NCI-H2227 (cell line): ENCODE measurements around the gene PARP8.
"Not testable (repeated sequence)": the region's sequence is repeated elsewhere in the genome, so short reads cannot be mapped to it uniquely, and the experiment has no call there.

Source experiments
- DNase-seq: peaks from one replicate; lab custom pipeline; 2025; ENCODE audit not compliant: unreplicated experiment; lab: John Stamatoyannopoulos, UW

Gene PARP8

GRCh38 chr5:50666261-50667022, at the start of gene PARP8:
Gene PARP8 (plus strand): TSS chr5:50666637. CDS start chr5:50667096, 459 bp downstream.
- peak; percentile 32 for DNase-seq

- no peak for DNase-seq
Observed at GRCh38 chr5:50623666-50624065, 42.8 kb upstream of the PARP8 start.

GRCh38 chr5:50634866-50635265, 31.6 kb upstream of the PARP8 start:
- not testable (repeated sequence) for DNase-seq

DNA sequence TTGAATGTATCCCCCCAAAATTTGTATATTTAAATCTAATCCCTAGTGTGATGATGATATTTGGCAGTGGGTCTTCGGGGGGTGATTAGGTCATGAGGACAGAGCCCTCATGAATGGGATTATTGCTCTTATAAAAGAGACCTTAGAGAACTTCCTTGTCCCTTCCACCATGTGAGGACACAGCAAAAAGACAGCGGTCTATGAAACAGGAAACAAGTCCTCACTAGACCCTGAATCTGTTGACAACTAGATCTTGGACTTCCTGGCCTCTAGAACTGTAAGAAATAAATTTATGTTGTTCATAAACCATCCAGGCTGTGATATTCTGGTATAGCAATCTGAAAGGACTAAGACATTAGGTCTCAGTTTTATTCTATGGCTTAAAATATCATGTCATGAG, 28.9 kb upstream of the PARP8 start:
- DNase-seq = not testable (repeated sequence)

- no peak for DNase-seq
Observed at GRCh38 chr5:50646591-50646990, 19.8 kb upstream of the PARP8 start.

GRCh38 chr5:50647726-50648125, 18.7 kb upstream of the PARP8 start:
- DNase-seq = no peak

- DNase-seq = no peak
Observed at GRCh38 chr5:50653946-50654345, 12.5 kb upstream of the PARP8 start.

- DNase-seq = no peak
Observed at GRCh38 chr5:50655067-50655809, 11.2 kb upstream of the PARP8 start.

GRCh38 chr5:50655810-50656205, 10.6 kb upstream of the PARP8 start:
- no peak for DNase-seq

DNA sequence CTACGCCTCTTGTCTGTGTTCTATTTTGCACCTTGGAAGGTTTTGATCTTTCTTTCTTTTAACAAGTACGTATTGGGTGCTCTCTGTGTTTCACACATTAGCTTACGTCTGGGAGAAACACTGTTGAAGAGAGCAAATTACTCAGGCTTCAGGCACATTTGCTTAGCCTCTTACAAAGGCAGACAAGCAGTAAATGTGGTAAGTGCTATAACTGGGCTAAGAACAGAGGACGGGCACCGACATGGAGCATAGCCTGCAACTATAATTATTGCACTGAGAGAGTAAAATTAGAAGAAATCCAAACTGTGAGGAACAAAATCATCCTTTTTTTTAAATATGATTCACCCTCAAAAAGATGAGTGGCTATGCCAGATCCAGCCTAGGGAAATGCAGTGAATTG, 9.4 kb upstream of the PARP8 start:
- DNase-seq = no peak

DNA sequence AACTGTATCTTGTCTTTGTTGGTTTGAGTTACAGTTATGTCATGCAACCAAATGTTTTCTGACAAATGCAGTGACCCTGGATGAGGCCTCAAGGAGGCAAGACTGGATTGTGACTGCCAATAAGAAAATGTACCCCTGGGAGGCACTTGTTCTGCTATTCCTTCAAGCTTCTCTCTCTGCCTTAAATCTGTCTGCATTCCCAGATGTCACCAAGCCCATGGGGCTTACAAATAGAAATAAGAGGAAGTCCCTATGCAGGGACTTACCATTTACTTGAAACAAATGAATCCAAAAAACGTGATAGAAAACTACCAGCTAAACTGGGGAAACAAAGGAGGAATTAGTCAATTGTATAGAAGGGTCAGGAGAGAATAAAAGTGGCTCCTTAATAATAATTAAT, 8.2 kb upstream of the PARP8 start:
- DNase-seq = no peak

GRCh38 chr5:50663636-50664035, 2.8 kb upstream of the PARP8 start:
- no peak for DNase-seq

DNA sequence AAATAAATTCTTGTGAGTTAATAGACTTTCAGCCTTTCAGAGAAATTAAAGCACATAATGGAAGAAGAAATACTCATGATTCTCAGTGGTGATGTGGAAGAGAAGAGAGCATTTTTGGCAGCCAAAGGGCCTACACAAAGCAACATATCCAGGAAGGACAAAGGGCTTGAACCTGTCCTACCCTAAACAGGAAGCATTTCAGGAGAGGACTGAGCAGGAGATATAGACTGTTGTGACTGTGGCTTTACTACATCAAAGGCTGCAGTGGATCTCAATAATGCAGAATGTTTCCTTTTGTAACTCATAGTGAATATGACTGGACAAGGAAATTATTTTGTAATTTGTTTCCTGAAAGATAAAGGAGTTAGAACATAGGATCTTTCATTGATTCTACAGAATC, 1.3 kb upstream of the PARP8 start:
- DNase-seq = no peak

GRCh38 chr5:50665761-50666202, 655 bp upstream of the PARP8 start:
- not testable (repeated sequence) for DNase-seq

DNA sequence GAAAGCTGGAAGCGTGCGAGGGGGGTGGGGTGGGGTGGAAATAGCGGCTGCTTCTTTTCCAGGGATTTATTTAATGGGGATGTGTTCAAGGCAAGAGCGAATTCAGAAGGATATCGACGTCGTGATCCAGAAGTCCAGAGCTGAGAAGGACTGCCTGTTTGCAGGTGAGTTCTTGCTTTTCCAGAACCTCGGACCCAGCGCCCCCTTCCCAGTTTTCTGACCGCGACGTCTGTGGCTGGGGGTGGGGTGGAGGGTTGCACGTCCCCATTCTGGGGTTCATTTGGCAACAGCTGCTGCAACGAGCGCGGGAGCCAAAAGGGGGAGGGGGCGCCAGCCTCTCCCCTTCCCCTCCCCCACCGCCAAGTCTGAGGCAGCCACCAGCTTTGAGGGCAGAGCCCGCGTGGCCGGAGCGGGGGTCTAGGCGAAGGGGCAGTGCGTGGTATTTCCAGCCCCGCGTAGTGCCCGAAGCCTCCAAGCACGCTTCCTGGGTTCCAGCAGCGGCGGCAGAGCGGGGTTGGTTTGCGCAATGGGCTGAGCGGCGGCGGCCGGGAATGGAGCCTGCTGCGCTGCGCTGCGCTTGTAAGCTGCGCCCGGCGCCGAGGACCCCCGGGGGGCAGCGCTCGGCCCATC, 701 bp downstream of the PARP8 start:
- DNase-seq = peak; percentile 48

GRCh38 chr5:50667653-50668595, 1.5 kb downstream of the PARP8 start:
- DNase-seq = peak; percentile 59

GRCh38 chr5:50668636-50669035, 2.2 kb downstream of the PARP8 start:
- DNase-seq = not testable (repeated sequence)

DNA sequence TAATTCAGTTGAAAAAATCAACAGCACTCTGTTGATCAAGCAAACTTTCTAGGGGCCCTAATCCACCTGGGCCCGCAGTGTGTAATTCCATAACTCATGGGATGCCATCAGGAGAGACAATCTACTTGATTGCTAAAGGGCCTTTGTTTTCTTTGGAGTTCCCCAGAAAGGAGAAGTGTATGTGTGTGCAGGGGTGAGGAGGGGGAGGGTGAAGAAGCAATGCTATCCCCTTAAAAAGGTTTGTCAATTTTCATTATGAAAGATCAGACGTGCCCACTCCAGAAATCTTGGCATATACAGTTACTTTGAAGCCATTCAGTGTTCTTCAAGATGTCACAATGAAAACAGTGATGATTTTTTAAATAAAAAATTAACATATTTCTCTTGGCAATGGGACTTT, 6.2 kb downstream of the PARP8 start:
- no peak for DNase-seq

GRCh38 chr5:50673444-50673843, 7.0 kb downstream of the PARP8 start:
- DNase-seq = not testable (repeated sequence)

DNA sequence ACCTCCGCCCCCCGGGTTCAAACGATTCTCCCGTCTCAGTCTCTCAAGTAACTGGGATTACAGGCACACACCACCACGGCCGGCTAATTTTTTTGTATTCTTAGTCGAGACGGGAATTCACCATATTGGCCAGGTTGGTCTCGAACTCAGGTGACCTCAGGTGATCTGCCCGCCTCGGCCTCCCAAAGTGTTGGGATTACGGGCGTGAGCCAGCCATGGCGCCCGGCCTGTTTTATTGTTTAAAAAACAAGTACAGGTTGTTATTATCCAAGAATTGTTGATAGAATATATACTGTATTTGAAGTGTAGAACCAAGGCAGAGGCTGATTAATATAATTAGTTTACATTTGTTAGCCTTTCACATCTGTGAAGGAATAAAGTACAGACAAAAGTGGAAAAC, 8.9 kb downstream of the PARP8 start:
- no peak for DNase-seq

DNA sequence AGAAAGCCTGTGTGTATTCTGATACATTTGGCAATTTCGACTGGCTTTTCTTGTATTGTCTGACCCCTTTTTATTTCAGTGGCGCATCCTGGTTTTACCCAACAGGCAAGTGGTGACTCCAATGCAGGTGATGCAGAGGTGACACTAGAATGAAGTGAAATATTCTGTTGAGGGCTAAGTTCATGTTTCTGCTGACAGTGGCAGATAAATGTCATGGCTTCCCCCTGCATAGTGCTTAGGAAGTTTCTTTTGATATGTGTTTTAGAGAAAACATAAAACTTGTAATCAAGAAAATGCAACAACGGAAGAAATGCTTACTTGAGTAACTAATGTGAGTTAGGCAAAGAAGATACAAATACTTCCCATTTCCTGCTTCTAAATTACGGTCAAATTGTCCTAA, 13.1 kb downstream of the PARP8 start:
- not testable (repeated sequence) for DNase-seq
